ENCODE results near the gene WBP2NL.

DNA sequence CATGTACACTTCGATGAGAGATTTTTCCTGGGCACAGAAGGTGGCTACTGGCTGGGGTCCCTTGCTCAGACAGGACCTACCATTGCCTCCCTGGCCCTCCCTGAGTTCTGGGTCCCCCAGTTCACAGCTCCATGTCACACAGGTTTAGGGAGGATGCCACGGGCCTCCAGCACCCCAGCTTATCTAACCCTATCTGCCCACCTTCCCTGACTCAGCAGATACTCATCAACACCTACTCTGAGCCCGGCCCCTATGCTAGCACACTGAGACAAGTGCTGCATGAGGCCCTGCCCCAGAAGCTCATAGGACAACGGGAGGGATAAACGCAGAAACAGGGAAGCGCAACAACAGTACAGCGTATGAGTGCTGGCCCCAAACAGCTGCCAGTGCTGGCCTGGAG lies 62.5 kb downstream of the WBP2NL start:
- TF ChIP-seq SP1 (IDR thresholded peaks at IDR 0.05): no peak
- TF ChIP-seq BHLHE40 (IDR thresholded peaks at IDR 0.05; ENCODE audit: borderline replicate concordance): no peak
- no peak for TF ChIP-seq LEF1 (IDR thresholded peaks at IDR 0.05; ENCODE audit: borderline replicate concordance)
- TF ChIP-seq SUZ12 (IDR thresholded peaks at IDR 0.05): no peak
- TF ChIP-seq FOXM1 (IDR thresholded peaks at IDR 0.05; ENCODE audit: borderline replicate concordance): no peak
- no peak for TF ChIP-seq ZNF384 (IDR thresholded peaks at IDR 0.05)
- no peak for TF ChIP-seq ELF4 (IDR thresholded peaks at IDR 0.05)
- TF ChIP-seq HDGF (IDR thresholded peaks at IDR 0.05; ENCODE audit: borderline replicate concordance): no peak
- no peak for TF ChIP-seq L3MBTL2 (conservative IDR thresholded peaks at IDR 0.05)
- TF ChIP-seq FOXK2 (IDR thresholded peaks at IDR 0.05): no peak
- TF ChIP-seq TARDBP (IDR thresholded peaks at IDR 0.05): no peak
- TF ChIP-seq, protein P1, sequence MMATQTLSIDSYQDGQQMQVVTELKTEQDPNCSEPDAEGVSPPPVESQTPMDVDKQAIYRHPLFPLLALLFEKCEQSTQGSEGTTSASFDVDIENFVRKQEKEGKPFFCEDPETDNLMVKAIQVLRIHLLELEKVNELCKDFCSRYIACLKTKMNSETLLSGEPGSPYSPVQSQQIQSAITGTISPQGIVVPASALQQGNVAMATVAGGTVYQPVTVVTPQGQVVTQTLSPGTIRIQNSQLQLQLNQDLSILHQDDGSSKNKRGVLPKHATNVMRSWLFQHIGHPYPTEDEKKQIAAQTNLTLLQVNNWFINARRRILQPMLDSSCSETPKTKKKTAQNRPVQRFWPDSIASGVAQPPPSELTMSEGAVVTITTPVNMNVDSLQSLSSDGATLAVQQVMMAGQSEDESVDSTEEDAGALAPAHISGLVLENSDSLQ (IDR thresholded peaks at IDR 0.05): no peak
- TF ChIP-seq NFRKB (IDR thresholded peaks at IDR 0.05): no peak
